H1 (cell line): ENCODE measurements around the gene HLA-A. TPM values are rescaled to one million over a fixed set of nuclear protein-coding genes. Genes with fewer than 3 reads are reported as not detected.
A peak's percentile ranks its signal among the peaks of the same experiment; 100 is the strongest.

Experiments used
- CEBPB ChIP-seq: IDR thresholded peaks from 2 replicates; pipeline ENCODE4 v1.6.1; 2012; ENCODE audit warnings: low read depth, low read length
- CREB1 ChIP-seq: IDR thresholded peaks from 2 replicates; pipeline ENCODE4 v1.6.1; 2012; ENCODE audit warnings: inconsistent platforms
- EP300 ChIP-seq, 2 experiments: IDR thresholded peaks; 1 replicate in 1 of 2; 2 replicates in 1 of 2; pipeline ENCODE4 v1.6.1; 2011 to 2012; ENCODE audit warnings: low read depth in 2 of 2, low read length in 2 of 2, mild to moderate bottlenecking in 2 of 2, borderline replicate concordance in 1 of 2, inconsistent platforms in 1 of 2, moderate library complexity in 1 of 2
- HDAC6 ChIP-seq: IDR thresholded peaks from one replicate; pipeline ENCODE4 v1.7.1; 2012; ENCODE audit warnings: low read depth, mild to moderate bottlenecking, inconsistent platforms, low read length, moderate library complexity
- JUN ChIP-seq: IDR thresholded peaks from 2 replicates; pipeline ENCODE4 v1.6.1; 2011; ENCODE audit warnings: low read depth, mild to moderate bottlenecking, improper control_type of control experiment, low read length
- JUND ChIP-seq: IDR thresholded peaks from 2 replicates; pipeline ENCODE4 v1.6.1; 2011; ENCODE audit warnings: mild to moderate bottlenecking, improper control_type of control experiment, low read length
- KDM5A ChIP-seq: fragments of 200-600 bp; IDR thresholded peaks from 2 replicates; pipeline ENCODE4 v1.7.1; 2012; ENCODE audit warnings: mild to moderate bottlenecking, low read length, inconsistent platforms, mixed read lengths
- NANOG ChIP-seq: IDR thresholded peaks from 2 replicates; pipeline ENCODE4 v1.6.1; 2011; ENCODE audit warnings: low read length, low read depth, mild to moderate bottlenecking, inconsistent platforms; ENCODE audit not compliant: insufficient read depth, poor library complexity, severe bottlenecking
- POU5F1 ChIP-seq: IDR thresholded peaks from 2 replicates; pipeline ENCODE4 v1.6.1; 2011; ENCODE audit warnings: low read depth, mild to moderate bottlenecking, low read length, moderate library complexity
- RAD21 ChIP-seq, 2 experiments: IDR thresholded peaks in 1 of 2; conservative IDR thresholded peaks in 1 of 2; 2 replicates each; pipeline ENCODE4 v1.6.1; 2011; ENCODE audit warnings: low read depth in 2 of 2, low read length in 2 of 2, improper control_type of control experiment in 1 of 2, inconsistent platforms in 1 of 2, mild to moderate bottlenecking in 1 of 2, moderate library complexity in 1 of 2
- RBBP5 ChIP-seq: IDR thresholded peaks from 2 replicates; pipeline ENCODE4 v1.7.1; 2012; ENCODE audit warnings: low read depth, mild to moderate bottlenecking, inconsistent platforms, low read length, moderate library complexity, borderline replicate concordance
- SAP30 ChIP-seq: fragments of 300-600 bp; sonication (generic); IDR thresholded peaks from 2 replicates; pipeline ENCODE4 v1.7.1; 2012; ENCODE audit warnings: low read length, moderate library complexity, mild to moderate bottlenecking, inconsistent platforms; ENCODE audit not compliant: insufficient read depth, insufficient replicate concordance
- SIN3A ChIP-seq, 2 experiments: IDR thresholded peaks in 1 of 2; conservative IDR thresholded peaks in 1 of 2; 2 replicates each; pipeline ENCODE4 v1.6.1; 2011 to 2012; ENCODE audit warnings: low read length in 2 of 2, improper control_type of control experiment in 1 of 2, low read depth in 1 of 2, mild to moderate bottlenecking in 1 of 2
- SIRT6 ChIP-seq: IDR thresholded peaks from one replicate; pipeline ENCODE4 v1.7.1; 2012; ENCODE audit warnings: low read length, inconsistent platforms
- SRF ChIP-seq: IDR thresholded peaks from 2 replicates; pipeline ENCODE4 v1.6.1; 2011; ENCODE audit warnings: mild to moderate bottlenecking, low read depth, low read length, moderate library complexity
- SUZ12 ChIP-seq: fragments of 200-600 bp; sonication (generic); IDR thresholded peaks from 2 replicates; pipeline ENCODE4 v1.6.1; 2012; ENCODE audit warnings: mild to moderate bottlenecking, inconsistent platforms, low read length, moderate library complexity, mixed read lengths
- TAF1 ChIP-seq: IDR thresholded peaks from 2 replicates; pipeline ENCODE4 v1.6.1; 2011; ENCODE audit warnings: mild to moderate bottlenecking, low read depth, low read length
- TBP ChIP-seq: IDR thresholded peaks from 2 replicates; pipeline ENCODE4 v1.6.1; 2011; ENCODE audit warnings: low read depth, low read length, improper control_type of control experiment
- TCF12 ChIP-seq: IDR thresholded peaks from 2 replicates; pipeline ENCODE4 v1.6.1; 2011; ENCODE audit warnings: low read depth, mild to moderate bottlenecking, low read length
- TEAD4 ChIP-seq: IDR thresholded peaks from 2 replicates; pipeline ENCODE4 v1.6.1; 2012; ENCODE audit warnings: low read depth, low read length, inconsistent platforms, mixed read lengths
- ZNF274 ChIP-seq: IDR thresholded peaks from 2 replicates; pipeline ENCODE4 v1.7.0; 2012; ENCODE audit warnings: low read length, borderline replicate concordance; ENCODE audit errors: extremely low read depth
- polyA plus RNA-seq, 7 experiments: library from polyadenylated mRNA; depleted of rRNA in 3 of 7; stranded (reverse) in 5 of 7; unstranded in 2 of 7; fragments of >200 nt in 5 of 7; fragments of 200-250 nt in 2 of 7; gene quantifications; 1 replicate in 5 of 7; 2 replicates in 1 of 7; 4 replicates in 1 of 7; pipeline versions ENCODE4 v1.2.1 to v1.2.3, GENCODE V29; 2011 to 2013; ENCODE audit warnings: missing spikeins in 2 of 7, mixed read lengths in 2 of 7
- total RNA-seq: library from RNA; stranded (reverse); fragmentation: NEBNext Ultra II Directional; extraction: Animal tissue kit (Norgen Biotek cat#: 25700); gene quantifications from 2 replicates; pipeline ENCODE4 v1.2.1, GENCODE V29; 2021
- TF ChIP-seq, protein P1 (sequence below), 3 experiments: IDR thresholded peaks; 1 replicate in 2 of 3; 2 replicates in 1 of 3; pipeline versions ENCODE4 v1.5.1 to v1.6.1; 2011; ENCODE audit warnings: low read length in 3 of 3, mild to moderate bottlenecking in 3 of 3, inconsistent platforms in 2 of 3, low read depth in 1 of 3, moderate library complexity in 1 of 3; ENCODE audit not compliant: insufficient read depth in 1 of 3; ENCODE audit errors: control extremely low read depth in 1 of 3

Gene HLA-A
- total and polyA plus RNA-seq, 2 of the 8 experiments (the other 6 are each of a cell fraction or from before 2014, with no cell fraction given), result 221 to 474 TPM

DNA sequence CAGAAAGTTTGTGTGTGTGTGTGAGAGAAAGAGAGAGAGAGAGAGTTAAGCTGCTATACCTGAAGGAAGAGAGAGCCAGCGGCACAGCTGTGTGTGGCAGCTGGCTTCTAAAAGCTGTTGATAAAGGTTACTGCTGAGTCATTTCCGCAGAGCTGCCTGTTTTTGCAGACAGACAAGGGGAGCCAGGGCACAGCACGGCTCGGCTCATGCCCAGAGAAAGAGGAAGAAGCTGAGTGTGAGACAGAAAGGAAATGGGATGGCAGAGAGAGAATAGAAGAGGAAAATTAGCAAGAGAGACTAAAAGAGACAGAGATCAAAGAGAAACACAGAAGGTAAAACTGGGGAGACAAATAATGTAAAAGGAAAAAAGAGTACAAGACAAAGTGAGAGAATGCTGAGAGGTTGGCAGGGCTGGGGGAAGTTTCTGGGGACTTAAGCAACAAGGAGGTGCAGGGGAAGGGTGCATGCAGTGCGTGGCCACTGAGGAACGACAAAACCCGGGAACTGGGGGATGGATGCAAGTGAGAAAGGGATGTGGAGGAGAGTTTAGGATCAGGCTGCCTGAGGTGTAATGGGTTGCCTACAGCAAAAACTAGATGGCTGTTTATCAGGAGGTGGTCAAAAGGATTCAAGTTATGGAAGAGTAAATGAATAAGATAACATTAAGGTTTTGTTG is 22.7 kb downstream of the HLA-A start (continued):
- TF ChIP-seq EP300 (IDR thresholded peaks at IDR 0.05; ENCODE audit: borderline replicate concordance in 1 of 2, low read depth in 2 of 2, low read length in 2 of 2) (peak in 1 of 2 experiments; percentile 75; a peak in 1 of 3 replicates), TCF12 (peak; percentile 94), JUN (no peak), RBBP5 (no peak; the same call in 1 of the 2 replicates), HDAC6 (no peak), CREB1 (no peak), ZNF274 (no peak), JUND (peak; percentile 83), CEBPB (no peak), TAF1 (peak; percentile 91), POU5F1 (no peak), SRF (no peak), SAP30 (no peak), SUZ12 (no peak), RAD21 (IDR thresholded peaks at IDR 0.05 in 1 of 2, conservative IDR thresholded peaks at IDR 0.05 in 1 of 2; ENCODE audit: low read depth in 2 of 2, low read length in 2 of 2) (no peak), TBP (peak; percentile 89), NANOG (no peak), SIRT6 (no peak), SIN3A (conservative IDR thresholded peaks at IDR 0.05 in 1 of 2, IDR thresholded peaks at IDR 0.05 in 1 of 2; ENCODE audit: low read depth in 1 of 2, low read length in 2 of 2) (peak; percentile 78 to 85; a peak in 2 of 4 replicates), KDM5A (no peak), TEAD4 (no peak)
- TF ChIP-seq, protein P1, sequence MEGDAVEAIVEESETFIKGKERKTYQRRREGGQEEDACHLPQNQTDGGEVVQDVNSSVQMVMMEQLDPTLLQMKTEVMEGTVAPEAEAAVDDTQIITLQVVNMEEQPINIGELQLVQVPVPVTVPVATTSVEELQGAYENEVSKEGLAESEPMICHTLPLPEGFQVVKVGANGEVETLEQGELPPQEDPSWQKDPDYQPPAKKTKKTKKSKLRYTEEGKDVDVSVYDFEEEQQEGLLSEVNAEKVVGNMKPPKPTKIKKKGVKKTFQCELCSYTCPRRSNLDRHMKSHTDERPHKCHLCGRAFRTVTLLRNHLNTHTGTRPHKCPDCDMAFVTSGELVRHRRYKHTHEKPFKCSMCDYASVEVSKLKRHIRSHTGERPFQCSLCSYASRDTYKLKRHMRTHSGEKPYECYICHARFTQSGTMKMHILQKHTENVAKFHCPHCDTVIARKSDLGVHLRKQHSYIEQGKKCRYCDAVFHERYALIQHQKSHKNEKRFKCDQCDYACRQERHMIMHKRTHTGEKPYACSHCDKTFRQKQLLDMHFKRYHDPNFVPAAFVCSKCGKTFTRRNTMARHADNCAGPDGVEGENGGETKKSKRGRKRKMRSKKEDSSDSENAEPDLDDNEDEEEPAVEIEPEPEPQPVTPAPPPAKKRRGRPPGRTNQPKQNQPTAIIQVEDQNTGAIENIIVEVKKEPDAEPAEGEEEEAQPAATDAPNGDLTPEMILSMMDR (IDR thresholded peaks at IDR 0.05; ENCODE audit: control extremely low read depth in 1 of 3, insufficient read depth in 1 of 3, low read depth in 1 of 3, low read length in 3 of 3), result no peak
